Loucy (cell line): Measurements from ENCODE around the gene SRXN1.

Source experiments
- H2AFZ ChIP-seq: fragments of 200-600 bp; sonication (generic); 2 replicates; pipeline ENCODE4 v1.6.0; 2016; ENCODE audit warnings: antibody characterized with exemption, mild to moderate bottlenecking, low read length, moderate library complexity
- H3F3A ChIP-seq: fragments of 200-600 bp; 2 replicates; pipeline ENCODE4 v1.6.0; 2016; ENCODE audit warnings: antibody characterized with exemption, low read depth, mild to moderate bottlenecking
- H3K27me3 ChIP-seq: fragments of 200-600 bp; sonication (generic); 2 replicates; pipeline ENCODE4 v1.6.1; 2014; ENCODE audit warnings: low read length, mild to moderate bottlenecking; ENCODE audit not compliant: insufficient read depth, poor library complexity, severe bottlenecking
- H3K36me3 ChIP-seq: fragments of 200-600 bp; sonication (generic); 2 replicates; pipeline ENCODE4 v1.6.1; 2016; ENCODE audit warnings: low read length; ENCODE audit not compliant: insufficient read depth
- H3K4me1 ChIP-seq: fragments of 200-600 bp; sonication (generic); 2 replicates; pipeline ENCODE4 v1.5.1; 2014; ENCODE audit warnings: low read length, mild to moderate bottlenecking; ENCODE audit not compliant: insufficient read depth, poor library complexity, severe bottlenecking
- H3K4me2 ChIP-seq: fragments of 200-600 bp; sonication (generic); 2 replicates; pipeline ENCODE4 v1.6.0; 2014; ENCODE audit warnings: antibody characterized with exemption, low read length, low read depth, mild to moderate bottlenecking; ENCODE audit not compliant: poor library complexity, severe bottlenecking
- H3K4me3 ChIP-seq: fragments of 200-600 bp; sonication (generic); 2 replicates; pipeline ENCODE4 v1.5.1; 2014; ENCODE audit warnings: low read length, mild to moderate bottlenecking, mixed read lengths; ENCODE audit not compliant: poor library complexity, severe bottlenecking
- H3K79me2 ChIP-seq: fragments of 200-600 bp; sonication (generic); 2 replicates; pipeline ENCODE4 v1.6.1; 2014; ENCODE audit warnings: low read length; ENCODE audit not compliant: insufficient read depth
- H3K9ac ChIP-seq: fragments of 200-600 bp; sonication (generic); 2 replicates; pipeline ENCODE4 v1.6.0; 2014; ENCODE audit warnings: mild to moderate bottlenecking, low read depth, low read length, moderate library complexity; ENCODE audit not compliant: poor library complexity, severe bottlenecking
- H3K9me2 ChIP-seq: fragments of 200-600 bp; sonication (generic); replicated peaks from 2 replicates; pipeline ENCODE4 v1.6.1; 2016; ENCODE audit warnings: low read depth, low read length, mixed read lengths
- H3K9me3 ChIP-seq: fragments of 200-600 bp; sonication (generic); 2 replicates; pipeline ENCODE4 v1.6.1; 2014; ENCODE audit warnings: mild to moderate bottlenecking, antibody characterized with exemption, low read length, low read depth; ENCODE audit not compliant: insufficient read depth
- H4K20me1 ChIP-seq: fragments of 200-600 bp; sonication (generic); 2 replicates; pipeline ENCODE4 v1.6.0; 2014; ENCODE audit warnings: antibody characterized with exemption, low read length, mild to moderate bottlenecking; ENCODE audit not compliant: insufficient read depth, poor library complexity, severe bottlenecking
- EZH2phosphoT487 ChIP-seq: fragments of 200-600 bp; IDR thresholded peaks from 2 replicates; pipeline ENCODE4 v1.6.1; 2018; ENCODE audit warnings: antibody characterized with exemption, mild to moderate bottlenecking, moderate library complexity, borderline replicate concordance
- TF ChIP-seq, protein P1 (sequence below): fragments of 200-600 bp; sonication (generic); conservative IDR thresholded peaks from 2 replicates; pipeline ENCODE4 v1.5.1; 2014; ENCODE audit warnings: mild to moderate bottlenecking, antibody characterized with exemption, low read length

SRXN1 gene

DNA sequence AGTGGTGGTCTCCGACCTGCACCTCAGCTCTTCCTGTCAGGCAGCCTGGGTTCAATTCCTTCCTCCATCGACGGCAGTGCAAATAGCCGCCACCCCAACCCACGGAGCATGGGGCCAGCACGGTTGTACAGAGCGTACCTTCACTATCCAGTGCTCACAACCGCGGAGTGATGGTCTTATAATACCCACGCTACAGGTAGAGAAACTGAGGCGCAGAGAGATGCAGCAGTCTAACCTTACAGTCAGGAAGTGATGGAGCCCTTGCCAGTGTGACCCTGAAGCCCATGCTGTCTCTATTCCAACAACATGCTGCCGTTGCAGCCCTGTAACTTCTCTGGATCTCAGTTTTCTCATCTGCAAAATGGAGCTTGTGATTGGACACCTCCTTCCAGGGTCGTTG is 11.6 kb upstream of the SRXN1 start:
- Histone ChIP-seq H3K4me2 (no peak overlapping the region), H3K9me2 (no peaks in the 10 kb centered on the region), H4K20me1 (no peaks in the 10 kb centered on the region), H3K9me3 (no peaks in the 10 kb centered on the region), H3K79me2 (no peaks in the 10 kb centered on the region), H3K4me3 (no peak overlapping the region), H2AFZ (no peak overlapping the region), H3K4me1 (peaks cover 8% of the 10 kb centered on the region), H3F3A (no peaks in the 10 kb centered on the region), H3K36me3 (no peaks in the 10 kb centered on the region), H3K9ac (no peak overlapping the region), H3K27me3 (no peaks in the 10 kb centered on the region)
- TF ChIP-seq EZH2phosphoT487, result no peak
- TF ChIP-seq, protein P1, sequence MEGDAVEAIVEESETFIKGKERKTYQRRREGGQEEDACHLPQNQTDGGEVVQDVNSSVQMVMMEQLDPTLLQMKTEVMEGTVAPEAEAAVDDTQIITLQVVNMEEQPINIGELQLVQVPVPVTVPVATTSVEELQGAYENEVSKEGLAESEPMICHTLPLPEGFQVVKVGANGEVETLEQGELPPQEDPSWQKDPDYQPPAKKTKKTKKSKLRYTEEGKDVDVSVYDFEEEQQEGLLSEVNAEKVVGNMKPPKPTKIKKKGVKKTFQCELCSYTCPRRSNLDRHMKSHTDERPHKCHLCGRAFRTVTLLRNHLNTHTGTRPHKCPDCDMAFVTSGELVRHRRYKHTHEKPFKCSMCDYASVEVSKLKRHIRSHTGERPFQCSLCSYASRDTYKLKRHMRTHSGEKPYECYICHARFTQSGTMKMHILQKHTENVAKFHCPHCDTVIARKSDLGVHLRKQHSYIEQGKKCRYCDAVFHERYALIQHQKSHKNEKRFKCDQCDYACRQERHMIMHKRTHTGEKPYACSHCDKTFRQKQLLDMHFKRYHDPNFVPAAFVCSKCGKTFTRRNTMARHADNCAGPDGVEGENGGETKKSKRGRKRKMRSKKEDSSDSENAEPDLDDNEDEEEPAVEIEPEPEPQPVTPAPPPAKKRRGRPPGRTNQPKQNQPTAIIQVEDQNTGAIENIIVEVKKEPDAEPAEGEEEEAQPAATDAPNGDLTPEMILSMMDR, result no peak

DNA sequence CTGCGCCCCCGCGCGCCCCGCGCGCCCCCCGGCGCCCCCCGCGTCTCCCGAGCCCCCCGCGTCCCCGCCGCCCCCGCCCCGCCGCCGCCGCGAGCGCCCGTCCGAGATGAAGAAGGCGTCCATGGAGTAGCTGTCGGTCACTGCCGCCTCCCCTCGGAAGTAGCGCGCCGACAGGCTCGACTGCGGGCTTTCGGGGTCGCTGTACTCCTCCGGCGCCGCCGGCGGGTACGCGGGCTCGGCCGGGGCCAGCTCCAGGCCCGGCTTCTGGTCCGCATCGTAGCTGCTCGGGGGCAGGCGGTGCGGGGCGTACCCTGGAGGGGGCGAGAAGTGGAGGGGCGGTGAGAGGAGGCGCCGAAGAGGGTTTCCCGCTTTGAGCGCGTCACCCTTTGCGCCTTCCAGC is 11.2 kb upstream of the SRXN1 start:
- Histone ChIP-seq H3K9me3 (no peaks in the 10 kb centered on the region), H3K36me3 (no peaks in the 10 kb centered on the region), H3K27me3 (no peaks in the 10 kb centered on the region), H2AFZ (no peak overlapping the region), H3K9me2 (no peaks in the 10 kb centered on the region), H3K79me2 (no peaks in the 10 kb centered on the region), H3K4me2 (no peak overlapping the region), H3K4me1 (peaks cover 8% of the 10 kb centered on the region), H3K9ac (no peak overlapping the region), H4K20me1 (no peaks in the 10 kb centered on the region), H3K4me3 (no peak overlapping the region), H3F3A (no peaks in the 10 kb centered on the region)
- TF ChIP-seq, protein P1, result no peak
- no peak for TF ChIP-seq EZH2phosphoT487

DNA sequence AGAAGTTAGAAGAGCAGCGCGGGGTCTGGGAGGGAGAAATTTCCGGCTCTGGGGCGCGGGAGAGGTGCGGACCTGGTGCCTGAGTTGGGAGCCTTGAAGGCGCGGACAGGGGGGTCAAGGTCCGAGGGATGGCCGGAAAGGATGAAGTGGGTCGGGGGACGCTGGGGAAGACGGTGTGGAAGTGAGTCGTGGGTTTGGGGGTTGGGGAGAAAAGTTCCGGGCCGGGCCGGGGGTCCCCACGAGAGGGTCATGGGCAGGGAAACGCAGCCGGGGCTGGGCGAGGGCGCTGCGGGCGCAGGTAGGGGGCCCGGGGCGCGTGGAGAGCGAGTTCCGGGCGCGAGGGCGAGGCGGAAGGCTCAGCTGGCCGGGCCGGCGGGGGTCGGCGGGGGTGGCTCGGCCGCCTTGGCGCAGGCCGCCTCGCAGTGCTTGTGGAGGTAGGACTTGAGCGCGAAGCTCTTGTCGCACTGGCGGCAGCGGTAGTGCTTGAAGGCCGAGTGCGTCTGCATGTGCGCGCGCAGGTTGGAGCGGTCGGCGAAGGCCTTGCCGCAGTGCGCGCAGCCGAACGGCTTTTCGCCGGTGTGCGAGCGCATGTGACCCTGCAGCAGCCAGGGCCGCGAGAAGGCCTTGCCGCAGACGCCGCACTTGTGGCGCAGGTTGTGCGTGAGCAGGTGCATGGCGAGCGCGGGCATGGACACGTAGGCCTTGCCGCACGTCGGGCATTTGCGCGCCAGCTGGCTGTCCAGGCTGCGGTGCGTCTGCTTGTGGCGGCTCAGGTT is 10.5 kb upstream of the SRXN1 start:
- no peaks in the 10 kb centered on the region for H3K27me3 ChIP-seq
- H3K4me3 ChIP-seq, result no peak overlapping the region
- no peak overlapping the region for H3K4me2 ChIP-seq
- no peaks in the 10 kb centered on the region for H3K9me3 ChIP-seq
- H2AFZ ChIP-seq, result no peak overlapping the region
- TF ChIP-seq, protein P1, result no peak
- no peak for TF ChIP-seq EZH2phosphoT487
- H3K9ac ChIP-seq, result no peak overlapping the region
- no peaks in the 10 kb centered on the region for H4K20me1 ChIP-seq
- peaks cover 8% of the 10 kb centered on the region for H3K4me1 ChIP-seq
- H3K9me2 ChIP-seq, result no peaks in the 10 kb centered on the region
- H3K36me3 ChIP-seq, result no peaks in the 10 kb centered on the region
- H3K79me2 ChIP-seq, result no peaks in the 10 kb centered on the region
- no peaks in the 10 kb centered on the region for H3F3A ChIP-seq
